ENCODE results near the gene SLC46A3. TPM values are rescaled to one million over a fixed set of nuclear protein-coding genes. Genes with fewer than 3 reads are reported as not detected.

SLC46A3 gene
- total RNA-seq, 4 donors from 2014 or later, result 10.9 to 23.5 (median 13.3) TPM

DNA sequence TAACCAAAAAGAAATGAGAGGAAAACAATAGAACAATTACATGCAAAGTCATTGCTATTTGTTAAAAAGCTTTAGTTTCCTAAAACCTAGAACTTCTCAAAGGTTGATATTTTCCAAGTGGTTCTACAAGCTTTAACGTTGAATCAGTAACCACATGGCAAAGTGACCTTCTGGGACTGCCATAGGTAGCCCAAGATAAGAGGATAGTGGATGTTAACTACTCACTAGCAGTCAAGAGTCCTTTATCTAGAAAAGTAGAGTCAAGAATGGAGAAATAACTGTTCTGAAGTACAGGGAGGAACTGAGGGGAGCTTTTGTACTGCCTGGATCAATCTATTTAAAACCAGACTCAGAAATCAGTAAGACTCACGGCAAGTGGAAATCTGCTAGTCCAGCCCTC lies 9.9 kb upstream of the SLC46A3 start:
- no peak for TF ChIP-seq CTCF (IDR thresholded peaks at IDR 0.05; ENCODE audit: low read depth)

DNA sequence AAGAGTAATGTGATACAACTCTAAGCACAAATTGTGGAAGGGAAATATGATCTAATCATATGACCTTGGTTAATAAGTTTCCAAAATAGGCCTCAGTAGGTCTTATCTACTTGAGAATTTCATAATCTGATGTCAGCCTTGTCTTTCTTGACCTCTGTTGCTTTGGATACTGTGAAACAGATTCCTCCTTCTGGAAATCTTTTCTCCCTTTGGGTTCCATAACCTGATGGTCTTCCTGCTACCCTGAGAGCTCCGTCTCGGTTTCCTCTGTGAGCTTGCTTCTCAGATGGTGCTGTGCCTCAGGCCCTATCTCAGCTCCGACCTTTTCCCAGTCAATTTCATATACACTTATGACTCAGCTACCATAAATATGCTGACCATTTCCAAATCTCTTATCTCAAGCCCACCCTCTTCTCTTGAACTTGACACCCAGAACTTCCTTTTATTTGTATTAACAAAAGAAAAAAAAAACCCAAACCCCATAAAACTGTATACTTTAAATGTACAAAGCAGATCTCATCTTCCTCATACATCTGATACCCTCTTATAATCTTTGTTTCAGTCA lies 6.4 kb upstream of the SLC46A3 start:
- no peak for TF ChIP-seq CTCF (IDR thresholded peaks at IDR 0.05; ENCODE audit: low read depth)

DNA sequence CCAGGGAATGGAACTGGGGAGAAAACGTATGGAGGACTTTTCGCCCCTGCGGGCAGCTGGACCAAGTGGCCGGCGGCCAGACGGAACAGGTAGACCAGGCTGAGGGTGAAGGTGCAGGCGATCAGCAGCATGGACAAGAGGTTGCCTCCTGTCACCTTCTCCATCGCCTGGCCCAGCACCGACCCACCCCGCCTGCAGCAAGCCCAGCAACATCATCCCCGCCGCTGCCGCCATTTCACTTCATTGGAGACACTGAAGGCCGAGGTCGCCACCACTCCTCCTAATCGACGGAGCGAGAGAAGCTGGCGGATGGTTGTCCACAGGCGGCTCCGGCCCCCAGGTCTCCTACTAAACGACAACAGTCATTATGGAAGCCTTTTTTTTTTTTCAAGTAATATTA lies 5.0 kb upstream of the SLC46A3 start:
- no peak for TF ChIP-seq CTCF (IDR thresholded peaks at IDR 0.05; ENCODE audit: low read depth)

DNA sequence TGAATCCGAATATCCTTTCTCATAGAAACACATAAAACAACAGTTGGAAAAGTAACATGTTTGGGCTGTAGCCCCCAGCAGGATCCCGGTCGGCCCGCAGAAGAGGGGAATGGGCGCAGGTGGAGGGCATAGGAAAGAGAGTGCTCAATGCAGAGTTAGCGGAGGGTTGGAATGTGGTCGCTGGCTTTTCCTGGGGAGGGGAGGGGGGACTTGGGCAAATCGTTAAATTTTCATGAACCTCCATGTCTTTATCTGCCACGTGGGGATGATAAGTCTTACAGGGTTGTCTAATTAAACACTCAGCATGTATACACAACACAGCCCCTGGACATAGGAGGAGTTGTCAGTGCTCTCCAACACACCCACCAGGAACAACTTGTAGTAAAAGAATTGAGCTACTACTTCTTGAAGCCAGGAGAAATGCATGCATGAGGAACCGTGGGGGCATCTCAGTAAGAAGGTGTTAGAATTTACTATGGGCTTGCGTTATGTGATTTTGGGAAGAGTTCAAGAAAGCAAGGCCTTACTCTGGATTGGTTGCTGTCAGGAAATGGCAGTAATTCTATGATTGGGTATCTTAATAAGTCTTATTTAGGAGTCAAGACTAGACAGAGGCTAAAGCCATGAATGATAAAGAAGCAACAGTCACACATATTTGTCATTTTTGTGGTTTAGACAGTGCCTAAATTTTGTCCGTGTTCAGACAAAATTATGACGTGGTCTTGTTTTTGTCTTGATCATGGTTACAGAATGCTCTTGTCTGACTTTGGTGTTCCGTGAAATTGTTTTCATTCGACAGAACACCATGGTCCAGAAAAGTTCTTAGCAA lies 671 bp upstream of the SLC46A3 start:
- no peak for TF ChIP-seq CTCF (IDR thresholded peaks at IDR 0.05; ENCODE audit: low read depth)

GRCh38 chr13:28718196-28718542 lies 601 bp downstream of the SLC46A3 start:
- TF ChIP-seq CTCF (IDR thresholded peaks at IDR 0.05; ENCODE audit: low read depth), result no peak

GRCh38 chr13:28717170-28717569 lies 1.6 kb downstream of the SLC46A3 start:
- TF ChIP-seq CTCF (IDR thresholded peaks at IDR 0.05; ENCODE audit: low read depth), result no peak

DNA sequence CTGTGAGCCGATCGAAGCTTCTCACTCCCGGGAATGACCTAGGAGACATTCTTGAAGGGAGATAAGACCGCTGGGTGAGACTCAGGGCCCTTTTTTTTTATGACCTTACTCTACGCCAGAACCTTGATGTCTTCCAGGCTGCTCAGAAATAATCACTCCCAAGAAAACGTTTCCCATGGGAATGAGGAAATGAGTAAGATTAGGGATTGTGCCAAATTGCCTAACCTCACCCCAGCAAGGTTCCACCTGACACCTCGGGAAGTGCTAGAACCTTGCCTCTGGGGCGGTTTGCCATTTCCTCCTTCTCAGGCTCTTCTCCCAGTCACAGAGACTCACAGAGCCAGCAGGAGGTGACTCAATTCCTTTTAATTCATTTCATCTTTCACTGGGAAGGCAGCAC lies 2.3 kb downstream of the SLC46A3 start:
- TF ChIP-seq CTCF (IDR thresholded peaks at IDR 0.05; ENCODE audit: low read depth), result no peak

Measured in subcutaneous adipose tissue (tissue), 4 donors.